NCI-H1417 (cell line): ENCODE results near the gene NXN.
"Not testable (repeated sequence)": the region's sequence is repeated elsewhere in the genome, so short reads cannot be mapped to it uniquely, and the experiment has no call there.

ENCODE experiments used
- DNase-seq, 3 experiments: peaks; one replicate each; lab custom pipeline; 2025; lab: John Stamatoyannopoulos, UW

Gene NXN

GRCh38 chr17:798246-798645 lies 181.3 kb downstream of the NXN start:
- peak in 1 of 3 experiments; percentile 41 for DNase-seq

- DNase-seq, result no peak
These were observed 182.2 kb downstream of the NXN start for GRCh38 chr17:797236-797840.

GRCh38 chr17:796609-797008 lies 183.0 kb downstream of the NXN start:
- DNase-seq, result no peak

- no peak for DNase-seq
These were observed 183.9 kb downstream of the NXN start for GRCh38 chr17:795721-796120.

- no peak for DNase-seq
These were observed 184.3 kb downstream of the NXN start for GRCh38 chr17:795276-795675.

- peak; percentile 43 to 67 (median 49) for DNase-seq
These were observed 184.7 kb downstream of the NXN start for GRCh38 chr17:794876-795275.

GRCh38 chr17:792277-792676 lies 187.3 kb downstream of the NXN start:
- no peak for DNase-seq

GRCh38 chr17:791829-792228 lies 187.7 kb downstream of the NXN start:
- DNase-seq, result no peak

GRCh38 chr17:790874-791247 lies 188.7 kb downstream of the NXN start:
- not testable (repeated sequence) for DNase-seq

- not testable (repeated sequence) for DNase-seq
These were observed 189.4 kb downstream of the NXN start for GRCh38 chr17:789931-790873.

GRCh38 chr17:789160-789840 lies 190.3 kb downstream of the NXN start:
- no peak for DNase-seq

- DNase-seq, result no peak
These were observed 191.0 kb downstream of the NXN start for GRCh38 chr17:788551-788950.

GRCh38 chr17:787641-788221 lies 191.8 kb downstream of the NXN start:
- no peak for DNase-seq

- not testable (repeated sequence) for DNase-seq
These were observed 193.7 kb downstream of the NXN start for GRCh38 chr17:785901-786300.

- DNase-seq, result no peak
These were observed 195.4 kb downstream of the NXN start for GRCh38 chr17:784143-784542.

- peak; percentile 79 to 87 (median 84) for DNase-seq
These were observed 197.5 kb downstream of the NXN start, which contains the start of the genes GLOD4 and MRM3 for GRCh38 chr17:781805-782731. Gene GLOD4 (minus strand): TSS chr17:782280. CDS start chr17:782255, 25 bp downstream. Gene MRM3 (plus strand): TSS chr17:782353. CDS start chr17:782379, 26 bp downstream.

GRCh38 chr17:778096-778495 lies 201.5 kb downstream of the NXN start:
- DNase-seq, result no peak

GRCh38 chr17:774313-774584 lies 205.3 kb downstream of the NXN start:
- DNase-seq, result no peak

GRCh38 chr17:773467-774312 lies 205.9 kb downstream of the NXN start:
- peak in 1 of 3 experiments; percentile 28 for DNase-seq

- no peak for DNase-seq
These were observed 206.6 kb downstream of the NXN start for GRCh38 chr17:773016-773415.
